ENCODE measurements around the gene CDK6. TPM values are rescaled to one million over a fixed set of nuclear protein-coding genes. Genes with fewer than 3 reads are reported as not detected.

The CDK6 gene
- total and polyA plus RNA-seq, 2 experiments from 2014 or later, result 7.4 to 23.7 TPM

DNA sequence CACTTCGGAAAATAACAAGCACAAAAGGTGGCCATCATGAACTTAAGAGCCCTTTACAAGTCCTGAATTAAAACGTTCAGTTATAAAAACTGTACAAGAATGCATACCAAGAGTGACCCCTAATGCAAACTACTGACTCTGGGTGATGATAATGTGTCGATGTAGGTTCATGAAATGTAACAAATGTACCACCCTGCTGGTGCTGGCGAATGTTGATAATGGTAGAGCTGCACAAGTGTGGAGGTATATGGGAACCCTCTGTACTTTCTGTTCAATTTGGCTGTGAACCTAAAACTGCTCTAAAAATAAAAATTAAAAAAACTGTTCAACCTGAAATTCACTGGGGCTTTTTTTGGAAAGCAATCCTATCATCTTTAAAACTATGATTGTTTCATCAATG, 249.5 kb downstream of the CDK6 start (continued):
- TF ChIP-seq REST (IDR thresholded peaks at IDR 0.05; ENCODE audit: unreplicated experiment) (no peak), POLR2AphosphoS5 (IDR thresholded peaks at IDR 0.05; ENCODE audit: low read depth) (no peak), ZNF331 (CRISPR knock-in tag; IDR thresholded peaks at IDR 0.05; ENCODE audit: low read depth) (no peak), NANOG (IDR thresholded peaks at IDR 0.05; ENCODE audit: borderline replicate concordance) (no peak), JUNB (IDR thresholded peaks at IDR 0.05; ENCODE audit: unreplicated experiment) (no peak)
- TF ChIP-seq, protein P1, sequence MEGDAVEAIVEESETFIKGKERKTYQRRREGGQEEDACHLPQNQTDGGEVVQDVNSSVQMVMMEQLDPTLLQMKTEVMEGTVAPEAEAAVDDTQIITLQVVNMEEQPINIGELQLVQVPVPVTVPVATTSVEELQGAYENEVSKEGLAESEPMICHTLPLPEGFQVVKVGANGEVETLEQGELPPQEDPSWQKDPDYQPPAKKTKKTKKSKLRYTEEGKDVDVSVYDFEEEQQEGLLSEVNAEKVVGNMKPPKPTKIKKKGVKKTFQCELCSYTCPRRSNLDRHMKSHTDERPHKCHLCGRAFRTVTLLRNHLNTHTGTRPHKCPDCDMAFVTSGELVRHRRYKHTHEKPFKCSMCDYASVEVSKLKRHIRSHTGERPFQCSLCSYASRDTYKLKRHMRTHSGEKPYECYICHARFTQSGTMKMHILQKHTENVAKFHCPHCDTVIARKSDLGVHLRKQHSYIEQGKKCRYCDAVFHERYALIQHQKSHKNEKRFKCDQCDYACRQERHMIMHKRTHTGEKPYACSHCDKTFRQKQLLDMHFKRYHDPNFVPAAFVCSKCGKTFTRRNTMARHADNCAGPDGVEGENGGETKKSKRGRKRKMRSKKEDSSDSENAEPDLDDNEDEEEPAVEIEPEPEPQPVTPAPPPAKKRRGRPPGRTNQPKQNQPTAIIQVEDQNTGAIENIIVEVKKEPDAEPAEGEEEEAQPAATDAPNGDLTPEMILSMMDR (conservative IDR thresholded peaks at IDR 0.05; ENCODE audit: low read depth in 2 of 2), result no peak
- TF ChIP-seq, protein P2, sequence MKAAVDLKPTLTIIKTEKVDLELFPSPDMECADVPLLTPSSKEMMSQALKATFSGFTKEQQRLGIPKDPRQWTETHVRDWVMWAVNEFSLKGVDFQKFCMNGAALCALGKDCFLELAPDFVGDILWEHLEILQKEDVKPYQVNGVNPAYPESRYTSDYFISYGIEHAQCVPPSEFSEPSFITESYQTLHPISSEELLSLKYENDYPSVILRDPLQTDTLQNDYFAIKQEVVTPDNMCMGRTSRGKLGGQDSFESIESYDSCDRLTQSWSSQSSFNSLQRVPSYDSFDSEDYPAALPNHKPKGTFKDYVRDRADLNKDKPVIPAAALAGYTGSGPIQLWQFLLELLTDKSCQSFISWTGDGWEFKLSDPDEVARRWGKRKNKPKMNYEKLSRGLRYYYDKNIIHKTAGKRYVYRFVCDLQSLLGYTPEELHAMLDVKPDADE (IDR thresholded peaks at IDR 0.05), result no peak

DNA sequence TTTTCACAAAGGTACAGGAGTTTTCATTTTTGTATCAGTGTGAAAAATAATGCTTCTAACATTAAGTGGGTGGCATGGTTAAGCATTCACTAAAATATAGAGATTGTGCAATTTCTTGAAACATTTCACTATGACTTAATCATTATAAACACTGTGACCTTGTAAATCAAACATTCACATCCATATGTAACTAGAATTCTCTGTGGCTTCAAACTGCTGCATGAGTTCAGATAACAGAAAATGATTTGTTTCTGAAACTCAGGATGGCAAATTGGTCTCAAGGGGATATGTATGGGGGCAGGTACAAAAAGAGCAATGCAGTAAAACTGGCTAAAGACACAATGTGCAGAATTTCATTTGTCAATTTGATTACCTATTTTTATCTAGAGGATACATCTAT, 250.0 kb downstream of the CDK6 start:
- Mint-ChIP-seq H3K9me3 (no peaks in the 10 kb centered on the region; the same call in 2 of the 3 replicates), H3K36me3 (ENCODE audit: low read depth) (peaks cover 19% of the 10 kb centered on the region), H3K4me1 (peaks cover 13% of the 10 kb centered on the region), H3K27ac (no peak overlapping the region), H3K27me3 (ENCODE audit: insufficient read depth, low read depth, poor library complexity) (peaks cover 8% of the 10 kb centered on the region), H3K4me3 (no peak overlapping the region)
- no peak for ATAC-seq
- Histone ChIP-seq H3K79me2 (replicated peaks; ENCODE audit: insufficient read depth) (peaks cover 84% of the 10 kb centered on the region), H3K4me1 (ENCODE audit: insufficient read depth) (peaks cover 9% of the 10 kb centered on the region; the same call in 1 of the 2 replicates), H3F3A (replicated peaks; ENCODE audit: low read depth) (no peaks in the 10 kb centered on the region; the same call in 1 of the 2 replicates), H3K27ac (ENCODE audit: low read depth) (peak overlapping the region; percentile 22; the same call in 1 of the 2 replicates), H3K27me3 (ENCODE audit: insufficient read depth) (peaks cover 10% of the 10 kb centered on the region), H3K36me3 (ENCODE audit: insufficient read depth) (no peaks in the 10 kb centered on the region), H3K4me2 (no peak overlapping the region), H4K20me1 (replicated peaks; ENCODE audit: insufficient read depth) (peaks cover 27% of the 10 kb centered on the region), H3K4me3 (no peak overlapping the region), H2AFZ (no peak overlapping the region), H3K9me2 (ENCODE audit: insufficient read depth) (no peaks in the 10 kb centered on the region)
- no peak for DNase-seq (ENCODE audit: low spot score)
- TF ChIP-seq EZH2phosphoT487 (IDR thresholded peaks at IDR 0.05; ENCODE audit: unreplicated experiment) (no peak), REST (IDR thresholded peaks at IDR 0.05; ENCODE audit: unreplicated experiment) (no peak), NANOG (IDR thresholded peaks at IDR 0.05; ENCODE audit: borderline replicate concordance) (no peak)
